Activated CD4-positive, alpha-beta memory T cell treated with anti-CD3 and anti-CD28 coated beads for 36 hours (primary cell): ENCODE data around the gene DR1. TPM values are rescaled to one million over a fixed set of nuclear protein-coding genes. Genes with fewer than 3 reads are reported as not detected.
A peak's percentile ranks its signal among the peaks of the same experiment; 100 is the strongest.
"Not testable (repeated sequence)": the region's sequence is repeated elsewhere in the genome, so short reads cannot be mapped to it uniquely, and the experiment has no call there.

ENCODE experiments used
- CTCF ChIA-PET: fragments of 350-600 bp; sonication (Branson Sonifier 250); formaldehyde crosslinking; loops from one replicate; lab custom pipeline; 2021; ENCODE audit warnings: antibody characterized with exemption, inconsistent platforms; lab: Charles Lee
- POLR2A ChIA-PET: fragments of 350-600 bp; sonication (Branson Sonifier 250); formaldehyde crosslinking; loops from one replicate; lab custom pipeline; 2021; ENCODE audit warnings: antibody characterized with exemption; lab: Charles Lee
- DNase-seq: peaks from one replicate; pipeline ENCODE4 v3.0.0-alpha.2; 2020
- H3K27ac Mint-ChIP-seq: one replicate; pipeline ENCODE4 v1.8.0; 2021; ENCODE audit warnings: mixed read lengths
- H3K27me3 Mint-ChIP-seq: one replicate; pipeline ENCODE4 v1.8.0; 2021; ENCODE audit warnings: mixed read lengths
- H3K36me3 Mint-ChIP-seq: one replicate; pipeline ENCODE4 v1.8.0; 2021; ENCODE audit warnings: mixed read lengths
- H3K4me1 Mint-ChIP-seq: one replicate; pipeline ENCODE4 v1.8.0; 2021; ENCODE audit warnings: low read depth, mixed read lengths
- H3K4me3 Mint-ChIP-seq: one replicate; pipeline ENCODE4 v1.8.0; 2021; ENCODE audit warnings: mild to moderate bottlenecking, mixed read lengths
- H3K9me3 Mint-ChIP-seq: one replicate; pipeline ENCODE4 v1.8.0; 2021; ENCODE audit warnings: mixed read lengths
- intact Hi-C: fragments of 100-400 bp; cut with micrococcal nuclease; formaldehyde crosslinking; loops from one replicate; pipeline ENCODE4 v1.15.1; 2023
- total RNA-seq, 2 experiments: library from RNA; stranded (reverse); gene quantifications; one replicate each; pipeline ENCODE4 v1.2.3, GENCODE V29; 2021

DR1 gene
- total RNA-seq, 2 experiments from 2014 or later, result 74.9 to 77.4 TPM

- H3K27ac Mint-ChIP-seq, result no peak overlapping the region
- ChIA-PET CTCF (interaction anchor here (0.7 to 2.7 kb wide), 3 partner anchors 14 to 264 kb away, joined by 3 to 26 read pairs (median 6); no protein-coding TSS in a partner anchor), POLR2A (interaction anchor here (1.1 to 2.6 kb wide), 4 partner anchors 8 to 265 kb away, joined by 5 to 15 read pairs (median 8); partner anchors contain the start of gene MTF2)
- no peak for DNase-seq
- H3K36me3 Mint-ChIP-seq, result peaks cover 20% of the 10 kb centered on the region
- intact Hi-C loops, result no loop called here
- H3K9me3 Mint-ChIP-seq, result no peaks in the 10 kb centered on the region
- H3K4me3 Mint-ChIP-seq, result no peak overlapping the region
- peaks cover 11% of the 10 kb centered on the region for H3K4me1 Mint-ChIP-seq
- H3K27me3 Mint-ChIP-seq, result no peaks in the 10 kb centered on the region
These were observed 1.2 kb upstream of the DR1 start for GRCh38 chr1:93344484-93344883.

GRCh38 chr1:93344886-93345632, 648 bp upstream of the DR1 start:
- intact Hi-C loops, result loop anchor here (1.0 to 5.0 kb wide), 7 partner anchors 165 to 1072 kb away; partner anchors contain the start of genes ABCD3, CCDC18, DIPK1A and DNTTIP2
- Mint-ChIP-seq H3K36me3 (peaks cover 23% of the 10 kb centered on the region), H3K27ac (peak overlapping the region; percentile 98), H3K9me3 (no peaks in the 10 kb centered on the region), H3K4me3 (peak overlapping the region; percentile 94), H3K27me3 (no peaks in the 10 kb centered on the region), H3K4me1 (peaks cover 15% of the 10 kb centered on the region)
- no peak for DNase-seq
- ChIA-PET POLR2A (interaction anchor here (0.6 to 2.6 kb wide), 12 partner anchors 9 to 1581 kb away, joined by 3 to 15 read pairs (median 5); partner anchors contain the start of genes DNTTIP2 and MTF2), CTCF (interaction anchor here (0.7 to 2.7 kb wide), 5 partner anchors 8 to 284 kb away, joined by 3 to 26 read pairs (median 4); no protein-coding TSS in a partner anchor)

- intact Hi-C loops, result loop anchor here (2.0 to 5.0 kb wide), 6 partner anchors 42 to 1071 kb away; partner anchors contain the start of genes ABCD3, DIPK1A, GCLM and RPL5
- POLR2A ChIA-PET, result interaction anchor here (1.0 to 2.6 kb wide), 4 partner anchors 12 to 500 kb away, joined by 3 to 15 read pairs (median 6); partner anchors contain the start of gene MTF2
- Mint-ChIP-seq H3K27ac (peak overlapping the region; percentile 98), H3K27me3 (no peaks in the 10 kb centered on the region), H3K36me3 (peaks cover 25% of the 10 kb centered on the region), H3K4me1 (peaks cover 23% of the 10 kb centered on the region), H3K9me3 (no peaks in the 10 kb centered on the region), H3K4me3 (peak overlapping the region; percentile 94)
- no peak for DNase-seq
- CTCF ChIA-PET, result interaction anchor here (1.4 to 2.7 kb wide), 2 partner anchors 42 to 563 kb away, joined by 4 to 26 read pairs; partner anchors contain the start of gene GCLM
These were observed 800 bp downstream of the DR1 start for GRCh38 chr1:93346421-93346993.

GRCh38 chr1:93347334-93347899, 1.7 kb downstream of the DR1 start:
- peak overlapping the region; percentile 94 for H3K4me3 Mint-ChIP-seq
- CTCF ChIA-PET, result interaction anchor here (2.7 kb wide), 1 partner anchor 43 kb away, joined by 26 read pairs; no protein-coding TSS in a partner anchor
- peak overlapping the region; percentile 98 for H3K27ac Mint-ChIP-seq
- intact Hi-C loops, result loop anchor here (2.0 to 5.0 kb wide), 6 partner anchors 43 to 1070 kb away; partner anchors contain the start of genes ABCD3, DIPK1A, GCLM and RPL5
- H3K9me3 Mint-ChIP-seq, result no peaks in the 10 kb centered on the region
- peaks cover 26% of the 10 kb centered on the region for H3K4me1 Mint-ChIP-seq
- POLR2A ChIA-PET, result no interaction called here
- H3K27me3 Mint-ChIP-seq, result no peaks in the 10 kb centered on the region
- DNase-seq, result no peak
- H3K36me3 Mint-ChIP-seq, result peaks cover 27% of the 10 kb centered on the region

- Mint-ChIP-seq H3K4me3 (peak overlapping the region; percentile 94), H3K36me3 (peaks cover 32% of the 10 kb centered on the region), H3K27me3 (no peaks in the 10 kb centered on the region), H3K9me3 (no peaks in the 10 kb centered on the region), H3K4me1 (peaks cover 33% of the 10 kb centered on the region), H3K27ac (peak overlapping the region; percentile 69)
- no peak for DNase-seq
- intact Hi-C loops, result loop anchor here (2.0 to 5.0 kb wide), 6 partner anchors 261 to 1069 kb away; partner anchors contain the start of genes ABCD3, DIPK1A, GCLM and RPL5
- POLR2A ChIA-PET, result no interaction called here
- CTCF ChIA-PET, result no interaction called here
These were observed 2.5 kb downstream of the DR1 start for GRCh38 chr1:93348104-93348728.

GRCh38 chr1:93349231-93350135, 3.8 kb downstream of the DR1 start:
- Mint-ChIP-seq H3K9me3 (no peaks in the 10 kb centered on the region), H3K4me1 (peaks cover 42% of the 10 kb centered on the region), H3K36me3 (peaks cover 37% of the 10 kb centered on the region), H3K27me3 (no peaks in the 10 kb centered on the region), H3K27ac (peak overlapping the region; percentile 57), H3K4me3 (peak overlapping the region; percentile 94)
- ChIA-PET POLR2A (no interaction called here), CTCF (interaction anchor here (0.8 to 1.0 kb wide), 2 partner anchors 45 to 88 kb away, joined by 3 read pairs; no protein-coding TSS in a partner anchor)
- intact Hi-C loops, result loop anchor here (2.0 to 5.0 kb wide), 6 partner anchors 259 to 1068 kb away; partner anchors contain the start of genes ABCD3, DIPK1A, GCLM and RPL5
- no peak for DNase-seq

- Mint-ChIP-seq H3K27me3 (no peaks in the 10 kb centered on the region), H3K4me3 (peak overlapping the region; percentile 61), H3K27ac (no peak overlapping the region), H3K36me3 (peaks cover 43% of the 10 kb centered on the region), H3K4me1 (peaks cover 46% of the 10 kb centered on the region), H3K9me3 (no peaks in the 10 kb centered on the region)
- intact Hi-C loops, result no loop called here
- POLR2A ChIA-PET, result no interaction called here
- CTCF ChIA-PET, result interaction anchor here (1.0 kb wide), 1 partner anchor 45 kb away, joined by 3 read pairs; no protein-coding TSS in a partner anchor
- no peak for DNase-seq
These were observed 4.6 kb downstream of the DR1 start for GRCh38 chr1:93350322-93350721.

- Mint-ChIP-seq H3K4me3 (no peak overlapping the region), H3K36me3 (peaks cover 45% of the 10 kb centered on the region), H3K4me1 (peaks cover 48% of the 10 kb centered on the region), H3K27me3 (no peaks in the 10 kb centered on the region), H3K9me3 (no peaks in the 10 kb centered on the region), H3K27ac (no peak overlapping the region)
- POLR2A ChIA-PET, result no interaction called here
- intact Hi-C loops, result no loop called here
- DNase-seq, result no peak
- CTCF ChIA-PET, result interaction anchor here (0.6 to 1.0 kb wide), 2 partner anchors 20 to 46 kb away, joined by 3 read pairs; no protein-coding TSS in a partner anchor
These were observed 5.2 kb downstream of the DR1 start for GRCh38 chr1:93350875-93351274.

- H3K9me3 Mint-ChIP-seq, H3K4me3 Mint-ChIP-seq, H3K27ac Mint-ChIP-seq, intact Hi-C loops, H3K27me3 Mint-ChIP-seq, DNase-seq, POLR2A ChIA-PET: not testable (repeated sequence)
- CTCF ChIA-PET, result interaction anchor here (0.6 to 1.4 kb wide), 2 partner anchors 20 to 47 kb away, joined by 3 to 5 read pairs; no protein-coding TSS in a partner anchor
- Mint-ChIP-seq H3K36me3 (peaks cover 46% of the 10 kb centered on the region), H3K4me1 (peaks cover 48% of the 10 kb centered on the region)
These were observed 5.6 kb downstream of the DR1 start for GRCh38 chr1:93351346-93351745.

GRCh38 chr1:93352376-93352775, 6.7 kb downstream of the DR1 start:
- Mint-ChIP-seq H3K4me1 (peaks cover 53% of the 10 kb centered on the region), H3K4me3 (no peak overlapping the region), H3K27me3 (no peaks in the 10 kb centered on the region), H3K9me3 (no peaks in the 10 kb centered on the region), H3K27ac (peak overlapping the region; percentile 18), H3K36me3 (peaks cover 43% of the 10 kb centered on the region)
- ChIA-PET POLR2A (no interaction called here), CTCF (interaction anchor here (1.4 kb wide), 1 partner anchor 48 kb away, joined by 5 read pairs; no protein-coding TSS in a partner anchor)
- DNase-seq, result no peak
- intact Hi-C loops, result no loop called here
